OCI-M2 (cell line): ENCODE measurements around the gene COL6A1.
"Not testable (repeated sequence)": the region's sequence is repeated elsewhere in the genome, so short reads cannot be mapped to it uniquely, and the experiment has no call there.

Source experiments
- DNase-seq: peaks from one replicate; lab custom pipeline; 2025; ENCODE audit not compliant: unreplicated experiment; lab: John Stamatoyannopoulos, UW

COL6A1 gene

GRCh38 chr21:46046906-46047305, 65.3 kb downstream of the COL6A1 start:
- DNase-seq: not testable (repeated sequence)

- no peak for DNase-seq
Measured at GRCh38 chr21:46048926-46049889, 67.6 kb downstream of the COL6A1 start.

GRCh38 chr21:46049890-46050667, 68.5 kb downstream of the COL6A1 start:
- DNase-seq: no peak

- no peak for DNase-seq
Measured at GRCh38 chr21:46050668-46051378, 69.3 kb downstream of the COL6A1 start.

- no peak for DNase-seq
Measured at GRCh38 chr21:46051379-46051770, 69.8 kb downstream of the COL6A1 start.

GRCh38 chr21:46051821-46052675, 70.5 kb downstream of the COL6A1 start:
- DNase-seq: no peak

GRCh38 chr21:46052703-46053651, 71.4 kb downstream of the COL6A1 start:
- no peak for DNase-seq

- no peak for DNase-seq
Measured at GRCh38 chr21:46054031-46054430, 72.5 kb downstream of the COL6A1 start.

- DNase-seq: no peak
Measured at GRCh38 chr21:46054451-46054881, 72.9 kb downstream of the COL6A1 start.
